NCI-H1694 treated with DMSO at 0.1 percent for 48 hours (cell line): ENCODE measurements around the gene FAN1.
A peak's percentile ranks its signal among the peaks of the same experiment; 100 is the strongest.
"Not testable (repeated sequence)": the region's sequence is repeated elsewhere in the genome, so short reads cannot be mapped to it uniquely, and the experiment has no call there.

Source experiments
- DNase-seq: peaks from one replicate; lab custom pipeline; 2025; lab: John Stamatoyannopoulos, UW

Gene FAN1

DNA sequence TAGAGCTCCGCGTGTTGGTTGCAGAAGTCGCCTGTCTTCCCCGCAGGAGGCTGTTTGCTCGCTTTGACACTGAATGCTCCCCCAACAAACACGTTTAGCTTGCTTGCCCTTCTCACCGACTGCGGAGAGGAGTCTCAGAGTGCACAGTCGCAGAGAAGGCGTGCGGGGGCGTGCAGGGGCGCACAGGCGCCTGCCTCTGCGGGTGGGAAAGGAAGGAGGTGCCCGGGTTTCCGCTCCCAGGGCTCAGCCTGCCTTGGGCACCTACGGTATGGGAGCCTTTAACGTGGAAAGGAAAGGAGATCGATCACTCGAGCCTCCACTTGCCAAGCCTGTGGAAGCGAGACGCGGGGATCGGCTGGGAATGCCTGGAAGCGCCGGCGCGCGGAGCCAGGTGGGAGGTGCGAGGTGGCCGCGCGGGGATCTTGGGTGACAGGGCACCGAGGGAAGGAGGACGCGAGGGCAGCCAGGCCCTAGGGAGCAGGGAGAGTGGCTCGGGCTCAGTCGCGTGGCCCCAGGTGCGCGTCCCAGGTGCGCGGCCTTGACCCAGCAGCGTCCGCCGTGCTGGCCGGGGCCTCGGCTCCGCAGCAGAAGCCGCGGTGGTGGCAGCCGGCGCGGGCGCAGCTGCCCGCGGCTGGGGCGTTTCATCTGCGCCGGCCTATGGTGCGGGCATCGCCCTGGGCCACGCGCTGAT, at the start of gene FAN1:
FAN1 (plus strand) TSS at position 419 of the 691 bp plus-strand sequence. CDS start 749 bp downstream, outside the sequence.
- peak; percentile 46 for DNase-seq

DNA sequence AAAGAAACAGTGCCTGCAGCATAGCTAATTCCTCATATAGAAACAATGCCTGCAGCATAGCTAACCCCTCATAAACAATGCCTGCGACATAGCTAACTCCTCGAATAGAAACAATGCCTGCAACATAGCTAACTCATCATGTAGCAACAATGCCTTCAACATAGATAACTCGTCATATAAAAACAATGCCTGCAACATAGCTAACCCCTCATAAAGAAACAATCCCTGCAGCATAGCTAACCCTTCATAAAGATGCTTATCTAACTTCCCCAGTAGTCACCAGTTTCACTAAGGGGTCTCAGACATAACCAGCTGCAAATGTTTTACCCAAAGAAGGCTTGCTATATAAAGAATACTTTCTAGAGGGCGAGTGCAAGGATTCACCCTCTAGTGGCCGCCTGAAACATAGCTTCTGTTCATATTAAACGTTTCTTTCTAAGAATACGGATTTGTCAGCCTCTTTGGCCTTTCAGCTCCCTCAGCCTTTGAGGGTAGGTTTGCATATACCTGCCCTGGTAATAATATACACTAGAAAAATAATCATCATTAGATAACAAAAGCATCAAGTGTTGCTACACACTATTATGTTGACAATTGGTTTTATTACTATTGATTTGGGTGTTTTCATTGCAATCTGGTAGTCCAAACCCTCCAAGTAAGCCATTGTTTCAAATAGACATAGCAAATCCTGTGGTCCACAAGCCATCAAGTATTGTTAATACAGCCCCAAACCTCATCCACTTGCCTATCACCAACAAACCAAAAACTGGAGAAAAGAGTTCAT, 44.4 kb upstream of the FAN1 start:
- no peak for DNase-seq

DNA sequence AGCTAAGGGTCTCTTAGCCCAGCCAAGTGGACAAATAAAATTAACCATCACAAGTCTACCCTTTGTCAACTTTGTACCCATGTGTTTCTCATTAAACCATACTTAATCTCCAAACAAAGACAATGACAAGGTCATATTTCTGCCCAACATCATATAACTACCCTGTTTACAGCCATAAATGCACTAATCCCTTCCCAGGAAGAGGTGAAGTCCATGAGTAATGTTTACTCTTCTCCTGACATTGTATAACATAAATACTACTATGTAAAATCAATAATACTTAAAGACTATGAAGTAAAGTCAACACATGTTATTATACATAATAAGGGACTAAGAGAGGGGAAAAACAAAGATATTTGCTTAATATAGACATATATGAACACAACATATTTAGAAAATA, 38.5 kb upstream of the FAN1 start:
- DNase-seq, result no peak

DNA sequence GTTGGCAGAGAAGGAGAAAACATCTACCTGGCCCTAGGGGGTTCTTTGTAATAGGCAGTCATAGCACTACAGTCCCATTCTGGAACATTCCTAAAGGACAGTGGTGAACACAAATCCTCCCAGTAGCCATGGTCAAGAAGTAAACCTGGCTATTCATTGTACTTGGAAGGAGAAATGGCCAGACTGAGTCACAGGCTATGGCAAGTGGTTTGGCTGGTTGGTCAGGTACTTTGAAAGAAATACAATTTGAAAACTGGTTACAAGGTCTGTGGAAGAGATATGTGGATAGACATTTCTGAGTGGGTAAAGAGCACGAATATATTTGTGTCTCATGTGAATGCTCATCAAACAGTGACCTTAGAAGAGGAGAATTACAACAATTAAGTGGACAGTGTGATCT, 33.0 kb upstream of the FAN1 start:
- DNase-seq, result no peak

DNA sequence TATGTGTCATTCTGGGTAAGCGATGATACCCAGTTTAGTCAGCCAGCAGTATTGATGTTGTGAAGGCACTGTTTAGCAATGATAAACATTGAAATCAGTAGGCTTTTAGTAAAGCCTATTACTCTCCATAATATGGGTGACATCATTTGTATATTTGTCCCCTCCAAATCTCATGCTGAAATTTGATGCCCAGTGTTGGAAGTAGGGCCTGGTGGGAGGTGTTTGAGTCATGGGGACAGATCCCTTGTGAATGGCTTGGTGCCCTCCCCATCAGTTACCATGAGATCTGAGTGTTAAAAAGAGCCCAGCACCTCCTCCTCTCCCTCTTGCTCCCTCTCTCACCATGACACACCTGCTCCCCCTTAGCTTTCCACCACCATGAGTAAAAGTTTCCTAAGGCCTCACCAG, 31.4 kb upstream of the FAN1 start:
- DNase-seq, result no peak

DNA sequence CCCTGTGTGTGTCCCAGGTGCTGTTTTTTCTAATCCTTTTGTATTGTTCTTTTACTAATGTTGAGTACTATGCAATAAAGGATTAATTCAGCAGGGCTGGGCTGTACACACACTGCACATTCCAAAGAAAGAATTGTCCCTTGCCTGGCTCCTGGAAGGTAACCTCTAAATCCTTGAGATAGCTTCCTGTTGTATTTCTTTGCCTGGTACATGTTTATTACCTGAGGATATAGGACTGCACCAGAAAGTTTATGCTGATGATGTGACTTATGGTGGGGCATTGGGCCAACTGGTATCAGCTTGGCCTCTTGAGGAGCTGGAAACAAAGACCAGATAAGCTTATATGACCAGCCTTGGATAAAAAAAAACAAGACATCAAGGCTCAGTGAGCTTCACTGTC, 26.6 kb upstream of the FAN1 start:
- no peak for DNase-seq

DNA sequence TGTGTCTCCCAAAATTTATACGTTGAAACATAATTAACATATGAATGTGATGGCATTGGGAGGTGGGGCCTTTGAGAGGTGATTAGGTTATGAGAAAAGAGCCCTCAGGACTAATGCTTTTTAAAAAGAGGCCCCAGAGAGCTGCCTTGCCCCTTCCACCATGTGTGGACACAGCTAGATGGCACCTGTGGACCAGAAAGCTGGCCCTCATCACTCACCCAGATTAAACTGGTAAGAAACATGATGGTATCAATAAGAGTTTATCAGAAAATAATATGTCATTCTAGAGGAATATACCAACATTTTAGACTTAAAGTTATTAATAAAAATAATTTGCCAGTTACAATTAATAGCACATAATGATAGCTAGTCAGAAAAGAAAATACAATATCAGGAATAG, 25.2 kb upstream of the FAN1 start:
- DNase-seq, result no peak

DNA sequence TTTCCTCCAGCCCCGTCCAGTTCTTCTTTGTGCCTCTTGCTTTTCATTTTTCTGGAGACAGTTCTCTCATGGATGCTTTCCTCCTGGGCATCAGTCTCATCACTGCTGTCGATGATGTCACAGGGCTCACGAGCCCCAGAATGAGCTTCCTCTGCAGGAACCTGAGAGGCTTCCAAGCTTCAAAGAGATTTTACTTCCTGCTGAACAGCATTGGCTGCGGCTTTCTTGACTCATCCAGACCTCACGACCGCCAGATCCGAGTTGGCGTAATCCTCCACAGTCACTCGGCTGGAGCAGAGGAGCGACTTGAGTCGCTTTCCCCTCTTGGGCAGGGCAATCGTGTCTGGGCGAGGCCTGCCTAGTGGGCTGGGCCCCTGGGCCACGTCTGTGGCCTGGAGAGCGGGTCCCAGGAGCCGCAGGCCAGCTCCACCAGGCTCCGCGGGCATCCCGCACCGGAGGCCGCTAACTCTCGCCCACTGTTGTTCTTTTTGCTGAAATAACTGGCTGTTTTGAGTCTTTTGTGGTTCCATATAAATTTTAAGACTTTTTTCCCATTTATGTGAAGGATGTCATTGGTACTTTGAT, 20.8 kb upstream of the FAN1 start:
- no peak for DNase-seq

DNA sequence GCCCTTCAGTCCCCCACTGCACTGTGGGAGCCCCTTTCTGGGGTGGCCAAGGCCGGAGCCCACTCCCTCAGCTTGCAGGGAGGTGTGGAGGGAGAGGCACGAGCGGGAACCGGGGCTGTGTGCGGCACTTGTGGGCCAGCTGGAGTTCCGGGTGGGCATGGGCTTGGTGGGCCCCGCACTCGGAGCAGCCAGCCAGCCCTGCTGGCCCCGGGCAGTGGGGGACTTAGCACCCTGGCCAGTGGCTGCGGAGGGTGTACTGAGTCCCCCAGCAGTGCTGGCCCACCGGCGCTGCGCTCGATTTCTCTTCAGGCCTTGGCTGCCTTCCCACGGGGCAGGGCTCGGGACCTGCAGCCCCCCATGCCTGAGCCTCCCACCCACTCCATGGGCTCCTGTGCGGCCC, 20.0 kb upstream of the FAN1 start:
- DNase-seq, result not testable (repeated sequence)

DNA sequence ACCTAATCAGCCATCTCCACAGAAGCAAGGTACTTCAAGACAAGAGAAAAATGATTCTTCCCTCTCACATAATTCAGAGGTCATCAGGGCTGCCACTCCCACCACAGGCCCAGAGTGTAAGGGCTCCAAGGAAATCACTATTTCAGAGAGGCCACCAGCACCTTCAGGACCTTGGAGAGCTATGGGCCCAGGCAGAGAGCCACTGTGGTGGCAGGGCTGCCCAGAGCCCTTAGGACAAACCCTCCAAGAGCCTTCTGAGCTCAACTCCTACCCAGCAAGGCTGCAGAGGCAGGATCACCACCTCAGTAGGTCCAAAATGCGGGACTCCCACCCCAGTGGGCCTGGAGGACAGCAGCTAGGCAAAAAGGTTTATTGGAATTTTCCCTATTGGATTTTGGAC, 17.9 kb upstream of the FAN1 start:
- no peak for DNase-seq

DNA sequence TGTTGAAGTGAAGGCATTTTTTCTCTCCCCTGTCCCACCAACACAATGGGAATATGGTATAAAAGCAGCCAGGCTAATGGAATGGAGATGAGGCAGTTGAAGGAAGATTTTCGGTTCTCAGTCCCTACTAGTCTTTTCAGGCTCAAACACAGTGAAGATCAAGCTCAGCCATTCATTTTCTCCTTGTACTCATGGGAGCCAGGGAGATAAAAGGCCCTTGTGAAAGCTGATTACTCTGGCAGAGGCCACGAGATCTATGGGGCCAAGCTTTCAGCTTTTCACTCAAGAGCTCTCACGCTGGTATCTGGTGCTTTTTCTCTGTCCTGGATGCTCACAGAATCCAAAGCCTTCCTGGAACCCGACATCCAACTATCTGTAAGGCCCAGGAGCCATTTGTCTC, 14.5 kb upstream of the FAN1 start:
- DNase-seq, result no peak

DNA sequence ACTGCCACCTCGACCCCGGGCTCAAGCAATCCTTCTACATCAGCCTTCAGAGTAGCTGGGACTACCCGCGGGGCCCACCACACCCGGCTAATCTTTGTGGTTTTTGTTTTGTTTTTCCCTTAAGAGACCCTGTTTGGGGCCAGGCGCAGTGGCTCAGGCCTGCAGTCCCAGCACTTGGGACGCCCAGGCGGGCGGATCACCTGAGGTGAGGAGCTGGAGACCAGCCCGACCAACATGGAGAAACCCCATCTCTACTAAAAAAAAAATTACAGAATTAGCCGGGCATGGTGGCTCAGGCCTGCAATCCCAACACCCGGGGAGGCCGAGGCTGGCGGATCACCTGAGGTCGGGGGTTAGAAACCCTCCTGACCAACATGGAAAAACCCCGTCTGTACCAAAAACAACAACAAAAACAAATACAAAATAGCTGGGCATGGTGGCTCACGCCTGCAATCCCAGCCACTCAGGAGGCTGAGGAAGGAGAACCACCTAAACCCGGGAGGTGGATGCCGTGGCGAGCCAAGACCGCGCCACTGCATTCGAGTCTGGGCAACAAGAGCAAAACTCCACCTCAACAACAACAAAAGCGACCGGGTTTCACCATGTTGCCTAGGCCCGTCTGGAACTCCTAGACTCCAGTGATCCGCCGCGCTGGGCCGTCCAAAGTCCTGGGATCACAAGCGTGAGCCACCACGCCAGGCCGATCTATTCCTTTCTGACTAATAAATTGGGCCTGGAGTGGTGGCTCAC, 8.1 kb upstream of the FAN1 start:
- DNase-seq, result no peak

DNA sequence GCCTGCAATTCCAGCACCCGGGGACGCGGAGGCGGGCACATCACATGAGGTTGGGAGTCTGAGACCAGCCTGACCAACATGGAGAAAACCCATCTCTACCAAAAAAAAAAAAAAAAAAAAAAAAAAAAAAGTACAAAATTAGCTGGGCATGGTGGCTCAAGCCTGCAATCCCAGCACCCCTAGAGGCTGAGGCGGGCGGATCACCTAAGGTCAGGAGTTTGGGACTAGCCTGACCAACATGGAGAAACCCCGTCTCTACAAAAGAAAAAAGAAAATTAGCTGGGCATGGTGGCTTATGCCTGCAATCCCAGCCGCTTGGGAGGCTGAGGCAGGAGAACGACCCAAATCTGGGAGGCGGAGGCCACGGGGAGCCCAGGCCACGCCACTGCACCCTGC, 7.5 kb upstream of the FAN1 start:
- no peak for DNase-seq

DNA sequence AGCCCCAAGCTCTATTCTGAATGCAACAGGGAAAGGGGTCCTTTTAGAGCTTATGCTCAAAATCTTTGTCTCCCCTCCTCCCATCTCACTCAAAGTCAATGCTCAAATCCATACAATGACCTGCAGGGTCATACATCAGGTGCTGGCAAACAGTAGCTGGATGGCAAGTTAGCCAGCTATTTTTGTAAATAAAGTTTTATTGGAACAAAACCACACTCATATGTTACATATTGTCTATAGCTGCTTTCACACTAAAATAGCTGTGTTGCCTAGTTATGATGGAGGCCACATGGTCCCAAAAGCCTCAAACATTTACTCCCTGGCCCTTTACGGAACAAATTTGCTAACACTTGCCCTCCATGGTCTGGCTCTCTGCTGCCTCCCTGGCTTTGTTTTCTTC, 1.8 kb upstream of the FAN1 start:
- DNase-seq, result no peak

DNA sequence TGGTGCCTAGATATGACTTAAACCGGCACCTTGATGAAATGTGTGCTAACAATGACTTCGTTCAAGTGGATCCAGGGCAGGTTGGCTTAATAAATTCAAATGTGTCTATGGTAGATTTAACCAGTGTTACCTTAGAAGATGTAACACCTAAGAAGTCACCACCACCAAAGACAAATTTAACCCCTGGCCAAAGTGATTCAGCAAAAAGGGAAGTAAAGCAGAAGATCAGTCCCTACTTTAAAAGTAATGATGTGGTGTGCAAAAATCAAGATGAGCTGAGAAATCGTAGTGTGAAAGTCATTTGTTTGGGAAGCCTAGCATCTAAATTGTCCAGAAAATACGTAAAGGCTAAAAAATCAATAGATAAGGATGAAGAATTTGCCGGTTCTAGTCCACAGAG, 1.1 kb downstream of the FAN1 start:
- DNase-seq, result no peak

DNA sequence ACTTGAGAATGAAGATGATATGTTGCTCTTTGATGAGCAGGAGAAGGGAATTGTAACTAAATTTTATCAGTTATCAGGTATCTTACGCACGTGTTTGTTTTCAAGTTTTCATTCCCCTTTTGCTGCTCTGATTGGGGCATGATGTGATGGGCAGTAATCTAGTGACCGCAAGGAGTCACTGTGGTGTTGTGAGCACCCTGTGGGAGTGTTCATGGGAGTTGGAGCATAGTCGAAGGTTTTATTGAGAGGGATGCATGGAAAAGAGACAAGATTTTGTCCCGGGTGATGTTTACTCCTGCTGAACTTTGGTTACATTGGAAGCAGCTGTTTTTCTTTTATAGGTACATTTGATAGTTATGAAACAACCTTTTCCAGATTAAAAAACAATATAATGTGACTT, 2.1 kb downstream of the FAN1 start:
- no peak for DNase-seq

DNA sequence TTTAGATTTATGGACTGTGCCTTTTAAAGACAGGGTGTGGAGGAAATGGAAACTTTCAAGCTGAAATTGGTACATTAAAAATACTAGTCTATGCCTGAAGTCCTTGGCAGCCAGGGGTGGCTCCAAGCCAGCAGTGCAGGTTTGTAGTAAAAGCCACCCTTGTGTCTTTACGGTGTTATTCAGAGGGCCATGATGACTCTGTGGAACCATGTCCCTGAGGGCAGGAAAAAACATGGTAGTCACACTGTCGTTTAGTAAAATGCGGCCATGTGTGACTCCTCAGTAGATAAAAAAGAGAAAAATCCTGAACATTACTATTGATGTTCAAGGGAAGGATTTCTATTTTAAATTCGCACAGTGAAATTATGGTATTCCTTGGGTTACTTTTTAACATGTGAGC, 2.7 kb downstream of the FAN1 start:
- no peak for DNase-seq

DNA sequence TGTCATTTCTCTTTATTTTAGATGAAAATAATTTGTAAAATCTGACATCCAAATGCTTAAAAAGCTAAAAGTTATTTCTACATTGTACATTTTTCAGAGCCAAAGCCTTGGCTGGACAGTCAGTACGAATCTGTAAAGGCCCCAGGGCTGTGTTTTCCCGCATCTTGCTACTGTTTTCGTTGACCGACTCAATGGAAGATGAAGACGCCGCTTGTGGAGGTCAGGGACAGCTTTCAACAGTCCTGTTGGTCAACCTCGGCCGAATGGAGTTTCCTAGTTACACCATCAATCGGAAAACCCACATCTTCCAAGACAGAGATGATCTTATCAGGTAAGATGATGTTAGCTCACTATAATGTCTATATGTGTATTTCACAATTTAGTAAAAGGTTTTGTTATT, 10.0 kb downstream of the FAN1 start:
- DNase-seq, result no peak

DNA sequence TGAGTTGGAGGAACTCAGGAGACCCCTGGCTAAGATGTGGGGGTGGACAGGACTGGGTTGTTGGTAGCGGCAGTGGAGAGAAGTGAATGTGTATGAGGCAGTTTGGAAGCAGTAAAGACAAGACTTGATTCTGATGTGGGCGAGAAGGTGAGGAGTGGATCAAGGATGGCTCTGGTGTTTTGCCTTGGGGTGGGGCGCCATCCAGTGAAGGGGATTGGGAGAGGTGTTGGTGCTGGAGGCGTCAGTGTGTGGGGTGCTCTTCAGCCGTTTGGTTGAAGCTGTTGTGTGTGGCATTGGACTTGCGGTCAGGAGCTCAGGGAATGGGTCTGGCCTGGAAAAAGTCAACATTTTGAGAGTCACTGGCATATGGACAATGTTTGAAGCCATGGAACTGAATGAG, 13.3 kb downstream of the FAN1 start:
- DNase-seq, result no peak

DNA sequence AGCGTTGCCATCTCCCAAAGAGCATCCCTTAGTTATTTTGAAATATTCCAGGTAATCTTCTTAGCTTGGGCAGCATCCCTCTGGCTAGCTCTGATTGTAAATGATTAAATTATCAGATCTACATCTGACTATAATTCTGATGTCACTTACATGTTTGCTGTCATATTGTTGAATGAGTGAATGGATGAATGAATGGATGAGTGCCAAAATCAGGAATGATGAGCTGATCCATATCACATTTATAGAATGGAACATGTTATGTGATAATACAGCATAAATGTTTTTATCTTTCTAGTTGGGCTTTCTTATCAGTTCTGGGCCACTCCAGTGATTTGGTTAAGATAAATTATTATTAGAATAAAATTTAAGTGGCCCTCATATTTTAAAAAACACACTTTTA, 14.0 kb downstream of the FAN1 start:
- DNase-seq, result no peak

DNA sequence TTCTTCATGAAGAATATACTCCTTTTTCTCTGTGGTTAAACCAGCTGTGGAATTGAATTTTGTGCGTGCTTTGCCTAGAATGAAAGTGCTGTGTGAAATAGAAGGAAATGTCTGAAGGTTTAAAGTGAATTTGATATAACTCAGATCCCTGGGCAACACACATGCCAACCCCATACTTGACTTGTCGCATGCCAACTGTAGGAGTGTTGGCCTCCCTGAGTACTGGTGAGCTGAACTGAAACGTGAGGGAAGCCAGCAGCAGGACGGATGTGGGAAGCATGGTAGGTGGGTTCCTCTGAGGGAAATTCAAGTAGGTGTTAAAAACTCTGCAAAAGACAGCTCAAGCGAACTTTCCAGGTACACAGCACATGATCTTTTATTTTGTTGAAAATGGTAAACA, 14.7 kb downstream of the FAN1 start:
- DNase-seq, result no peak

DNA sequence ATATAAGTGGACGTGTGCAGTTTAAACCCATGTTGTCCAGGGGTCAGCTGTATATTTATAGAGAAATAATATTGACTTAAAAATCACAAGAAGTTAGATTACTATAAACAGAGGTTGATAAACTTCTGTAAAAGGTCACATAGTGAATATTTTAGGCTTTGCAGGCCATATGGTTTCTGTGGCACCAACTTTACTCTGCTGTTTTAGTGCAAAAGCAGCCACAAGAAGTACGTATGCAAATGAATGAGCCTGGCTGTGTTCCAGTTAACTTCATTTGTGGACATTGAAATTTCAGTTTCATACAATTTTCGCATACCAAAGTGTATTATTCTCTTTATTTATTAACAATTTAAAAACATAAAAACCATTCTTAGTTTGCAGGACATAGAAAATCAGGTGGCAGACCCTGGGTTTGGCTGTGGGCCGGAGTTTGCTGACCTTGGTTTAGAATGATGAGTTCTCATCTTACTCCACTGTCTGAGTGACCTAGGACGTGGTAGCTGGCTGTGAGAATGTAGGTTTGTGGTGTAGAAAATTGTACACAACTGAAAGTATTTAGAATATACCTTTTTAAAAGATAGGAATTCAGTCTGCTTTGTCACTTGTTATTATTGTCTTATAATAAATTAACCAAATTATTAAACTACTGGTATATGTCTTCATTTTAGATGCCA, 16.3 kb downstream of the FAN1 start:
- no peak for DNase-seq
